GM12873 (cell line): ENCODE results near the gene MOGAT1.

Source experiments
- TF ChIP-seq, protein P1 (sequence below): IDR thresholded peaks from 2 replicates; pipeline ENCODE4 v1.5.1; 2012; ENCODE audit warnings: low read depth, mild to moderate bottlenecking, moderate library complexity, low read length, control low read depth; ENCODE audit not compliant: insufficient read depth; ENCODE audit errors: missing control alignments

Gene MOGAT1

DNA sequence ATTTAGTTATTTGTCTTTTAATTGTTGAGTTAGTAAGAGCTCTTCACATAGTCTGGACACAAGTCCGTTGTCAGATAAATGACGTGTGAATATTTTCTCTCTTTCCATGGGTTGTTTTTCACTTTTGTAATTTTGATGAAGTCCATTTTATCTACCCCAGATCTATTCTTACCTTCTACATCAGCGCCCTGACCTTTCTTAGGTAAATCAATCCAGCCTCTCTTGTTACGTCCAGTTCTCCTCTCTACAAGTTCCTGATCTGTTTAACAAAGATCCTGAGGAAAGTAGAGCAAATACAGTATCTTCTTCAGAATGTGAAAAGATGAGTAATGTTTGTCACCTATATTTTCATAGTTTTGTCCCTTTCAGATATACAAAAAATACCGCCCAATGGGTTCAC is 66.9 kb downstream of the MOGAT1 start:
- TF ChIP-seq, protein P1, sequence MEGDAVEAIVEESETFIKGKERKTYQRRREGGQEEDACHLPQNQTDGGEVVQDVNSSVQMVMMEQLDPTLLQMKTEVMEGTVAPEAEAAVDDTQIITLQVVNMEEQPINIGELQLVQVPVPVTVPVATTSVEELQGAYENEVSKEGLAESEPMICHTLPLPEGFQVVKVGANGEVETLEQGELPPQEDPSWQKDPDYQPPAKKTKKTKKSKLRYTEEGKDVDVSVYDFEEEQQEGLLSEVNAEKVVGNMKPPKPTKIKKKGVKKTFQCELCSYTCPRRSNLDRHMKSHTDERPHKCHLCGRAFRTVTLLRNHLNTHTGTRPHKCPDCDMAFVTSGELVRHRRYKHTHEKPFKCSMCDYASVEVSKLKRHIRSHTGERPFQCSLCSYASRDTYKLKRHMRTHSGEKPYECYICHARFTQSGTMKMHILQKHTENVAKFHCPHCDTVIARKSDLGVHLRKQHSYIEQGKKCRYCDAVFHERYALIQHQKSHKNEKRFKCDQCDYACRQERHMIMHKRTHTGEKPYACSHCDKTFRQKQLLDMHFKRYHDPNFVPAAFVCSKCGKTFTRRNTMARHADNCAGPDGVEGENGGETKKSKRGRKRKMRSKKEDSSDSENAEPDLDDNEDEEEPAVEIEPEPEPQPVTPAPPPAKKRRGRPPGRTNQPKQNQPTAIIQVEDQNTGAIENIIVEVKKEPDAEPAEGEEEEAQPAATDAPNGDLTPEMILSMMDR, result no peak

- TF ChIP-seq, protein P1, result no peak
These were observed 67.4 kb downstream of the MOGAT1 start for GRCh38 chr2:222738809-222739208.

GRCh38 chr2:222739939-222740338 is 68.5 kb downstream of the MOGAT1 start:
- TF ChIP-seq, protein P1, result no peak

GRCh38 chr2:222743251-222743812 is 71.9 kb downstream of the MOGAT1 start:
- TF ChIP-seq, protein P1, result no peak

DNA sequence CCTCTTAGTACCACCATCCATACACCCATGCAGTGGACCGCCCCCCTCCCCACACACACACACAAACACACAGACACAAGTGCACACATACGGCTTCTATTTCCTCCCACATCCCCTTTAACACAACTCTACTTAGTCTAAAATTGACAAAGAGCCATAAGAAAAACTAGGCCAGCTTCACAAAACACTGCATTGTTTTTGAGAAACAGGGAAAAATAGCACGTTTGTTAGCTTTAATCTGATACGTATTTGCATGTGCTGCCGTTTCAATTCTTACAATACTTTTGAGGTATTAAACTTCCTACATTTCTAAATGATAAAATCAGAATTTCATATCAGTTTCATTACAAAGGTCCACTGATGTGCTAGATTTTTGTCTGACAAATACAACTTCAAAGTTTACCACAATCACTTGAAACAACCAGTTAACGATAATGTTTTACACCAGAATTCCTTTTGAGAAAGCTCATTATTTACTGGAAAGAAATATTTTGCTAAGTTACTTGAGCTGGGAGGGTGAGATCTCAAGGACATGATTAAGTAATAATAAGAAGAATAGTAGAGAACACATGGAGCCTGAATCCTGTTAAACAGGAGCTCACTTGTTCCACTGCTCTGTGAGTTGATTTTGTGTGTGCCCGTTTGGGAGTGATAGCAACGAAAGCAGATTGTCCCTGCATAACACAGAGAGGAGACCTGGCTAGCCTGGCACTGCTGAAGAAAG is 74.5 kb downstream of the MOGAT1 start:
- TF ChIP-seq, protein P1, result no peak

DNA sequence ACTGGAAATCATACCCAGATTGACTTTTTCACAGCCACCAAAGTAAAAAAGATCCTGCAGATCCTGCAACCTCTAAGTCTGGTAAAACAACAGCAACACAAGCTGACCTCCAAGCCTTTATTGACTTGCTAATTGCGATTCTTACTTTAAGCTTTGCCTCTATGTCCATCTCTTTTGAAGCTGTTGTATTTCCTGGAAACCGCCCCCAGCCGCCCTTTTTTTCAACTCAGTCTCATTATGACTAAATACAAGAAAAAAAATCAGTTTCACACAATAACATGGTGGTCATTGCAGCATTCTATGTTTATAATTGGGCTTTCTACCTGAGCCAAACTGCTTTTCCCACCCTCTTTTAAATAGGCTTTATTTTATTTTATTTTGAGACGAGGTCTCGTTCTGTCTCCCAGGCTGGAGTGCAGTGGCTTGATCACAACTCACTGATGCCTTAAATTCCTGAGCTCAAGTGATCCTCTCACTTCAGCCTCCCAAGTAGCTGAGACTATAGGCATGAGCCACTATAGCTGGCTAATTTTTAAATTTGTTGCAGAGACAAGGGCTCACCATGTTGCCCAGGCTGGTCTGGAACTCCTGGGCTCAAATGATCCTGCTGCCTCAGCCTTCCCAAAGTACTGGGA is 76.2 kb downstream of the MOGAT1 start:
- TF ChIP-seq, protein P1, result no peak

DNA sequence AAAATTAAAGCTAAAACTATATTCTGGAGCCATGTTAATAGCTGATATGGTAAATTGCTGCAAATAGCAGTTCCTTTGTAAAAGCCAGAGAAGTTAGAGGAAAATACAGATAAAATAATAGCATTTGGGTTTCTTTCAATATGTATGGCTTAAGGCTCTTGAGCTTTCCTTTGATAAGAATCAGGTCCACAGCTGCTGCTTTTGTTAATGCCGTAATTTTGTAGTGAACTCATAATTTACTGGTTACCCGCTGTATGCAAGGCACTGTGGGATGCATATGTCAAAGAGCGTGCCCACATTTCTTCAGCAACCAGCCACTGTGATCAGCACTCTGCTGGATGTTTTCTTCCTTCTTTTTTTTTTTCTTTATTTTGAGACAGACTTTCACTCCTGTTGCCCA is 79.1 kb downstream of the MOGAT1 start:
- TF ChIP-seq, protein P1, result no peak
